Measurements from ENCODE around the gene TNFRSF4.

The TNFRSF4 gene

GRCh38 chr1:1213345-1214265 lies at the start of gene TNFRSF4:
TSS of gene TNFRSF4 (minus strand) at chr1:1214153. CDS start at chr1:1214127, 26 bp downstream.
- no peak for TF ChIP-seq CTCF (IDR thresholded peaks at IDR 0.05)

GRCh38 chr1:1262758-1263157 lies 48.8 kb upstream of the TNFRSF4 start:
- TF ChIP-seq CTCF (IDR thresholded peaks at IDR 0.05), result no peak

GRCh38 chr1:1262071-1262470 lies 48.1 kb upstream of the TNFRSF4 start:
- TF ChIP-seq CTCF (IDR thresholded peaks at IDR 0.05), result no peak

- TF ChIP-seq CTCF (IDR thresholded peaks at IDR 0.05), result no peak
Measured at GRCh38 chr1:1260843-1261560, 47.0 kb upstream of the TNFRSF4 start.

GRCh38 chr1:1259951-1260600 lies 46.1 kb upstream of the TNFRSF4 start:
- TF ChIP-seq CTCF (IDR thresholded peaks at IDR 0.05), result no peak

- no peak for TF ChIP-seq CTCF (IDR thresholded peaks at IDR 0.05)
Measured at GRCh38 chr1:1259540-1259939, 45.6 kb upstream of the TNFRSF4 start.

GRCh38 chr1:1259119-1259488 lies 45.2 kb upstream of the TNFRSF4 start:
- TF ChIP-seq CTCF (IDR thresholded peaks at IDR 0.05), result no peak

Data from LNCAP (cell line).